Stomach (tissue), 4 donors: ENCODE measurements around the gene TFAP2A.

Source experiments
- CTCF ChIP-seq, 7 experiments: fragments of 450-650 bp in 4 of 7; fragments of 200-600 bp in 3 of 7; sonication (generic) in 3 of 7; IDR thresholded peaks; one replicate each; pipeline ENCODE4 v1.5.1; 2016 to 2019; ENCODE audit warnings: antibody characterized with exemption in 7 of 7, control low read depth in 2 of 7, mild to moderate bottlenecking in 1 of 7
- POLR2AphosphoS5 ChIP-seq, 3 donors: sonication (generic); formaldehyde crosslinking; IDR thresholded peaks; one replicate each; pipeline ENCODE4 v1.6.1; 2016; ENCODE audit warnings: antibody characterized with exemption in 3 of 3

- TF ChIP-seq CTCF (IDR thresholded peaks at IDR 0.05) = no peak
- peak in 1 of 3 donors; percentile 37 for TF ChIP-seq POLR2AphosphoS5 (IDR thresholded peaks at IDR 0.05)
Observed at GRCh38 chr6:10451828-10452509, 37.1 kb upstream of the TFAP2A start.
